Tibial artery (tissue), 4 donors: Measurements from ENCODE around the gene DAZL.
"Not testable (repeated sequence)": the region's sequence is repeated elsewhere in the genome, so short reads cannot be mapped to it uniquely, and the experiment has no call there.

Experiments
- DNase-seq, 2 donors: peaks; one replicate each; pipeline ENCODE4 v3.0.0-alpha.2; 2019
- H3K27ac ChIP-seq, 2 donors: fragments of 200-600 bp; sonication (generic) in 1 of 2; 1 replicate in 1 of 2; 2 replicates in 1 of 2; pipeline ENCODE4 v1.5.1; 2018 to 2019; ENCODE audit warnings: mild to moderate bottlenecking in 1 of 2
- H3K27me3 ChIP-seq, 2 donors: fragments of 200-600 bp; sonication (generic) in 1 of 2; one replicate each; pipeline versions ENCODE4 v1.5.1 to v1.6.0; 2016 to 2019
- H3K36me3 ChIP-seq, 3 donors: fragments of 200-600 bp; sonication (generic) in 2 of 3; one replicate each; pipeline ENCODE4 v1.5.1; 2016 to 2019; ENCODE audit warnings: mild to moderate bottlenecking in 2 of 3
- H3K4me1 ChIP-seq, 4 donors: fragments of 200-600 bp; sonication (generic) in 2 of 4; 1 replicate in 3 of 4; 2 replicates in 1 of 4; pipeline ENCODE4 v1.5.1; 2016 to 2019
- H3K4me3 ChIP-seq, 2 donors: fragments of 200-600 bp; sonication (generic) in 1 of 2; 1 replicate in 1 of 2; 2 replicates in 1 of 2; pipeline ENCODE4 v1.5.1; 2018 to 2019; ENCODE audit warnings: mild to moderate bottlenecking in 2 of 2
- H3K9me3 ChIP-seq, 3 donors: fragments of 200-600 bp; sonication (generic) in 1 of 3; one replicate each; pipeline ENCODE4 v1.5.1; 2016 to 2019
- CTCF ChIP-seq, 2 experiments: fragments of 200-600 bp in 1 of 2; fragments of 450-650 bp in 1 of 2; IDR thresholded peaks; one replicate each; pipeline ENCODE4 v1.5.1; 2017 to 2019; ENCODE audit warnings: antibody characterized with exemption in 2 of 2, mild to moderate bottlenecking in 1 of 2, moderate library complexity in 1 of 2
- intact Hi-C: fragments of 100-400 bp; cut with DNase I; formaldehyde crosslinking; loops from one replicate; pipeline ENCODE4 v1.15.0; 2023; ENCODE audit warnings: low total_unique reads

Gene DAZL

GRCh38 chr3:16633948-16634347 is 28.7 kb upstream of the DAZL start:
- no peak for DNase-seq
- no peak overlapping the region for H3K4me3 ChIP-seq
- no peaks in the 10 kb centered on the region for H3K9me3 ChIP-seq
- H3K36me3 ChIP-seq = no peaks in the 10 kb centered on the region
- H3K27me3 ChIP-seq = no peaks in the 10 kb centered on the region
- intact Hi-C loops = no loop called here
- no peak overlapping the region for H3K27ac ChIP-seq
- no peak for TF ChIP-seq CTCF (IDR thresholded peaks at IDR 0.05)
- no peaks in the 10 kb centered on the region for H3K4me1 ChIP-seq

GRCh38 chr3:16632395-16632794 is 27.2 kb upstream of the DAZL start:
- Histone ChIP-seq H3K9me3 (no peaks in the 10 kb centered on the region), H3K4me3 (no peak overlapping the region), H3K27ac (no peak overlapping the region), H3K27me3 (no peaks in the 10 kb centered on the region), H3K36me3 (no peaks in the 10 kb centered on the region), H3K4me1 (no peaks in the 10 kb centered on the region)
- intact Hi-C loops = no loop called here
- no peak for TF ChIP-seq CTCF (IDR thresholded peaks at IDR 0.05)
- DNase-seq = no peak

- no peaks in the 10 kb centered on the region for H3K9me3 ChIP-seq
- no peak overlapping the region for H3K4me3 ChIP-seq
- no peaks in the 10 kb centered on the region for H3K27me3 ChIP-seq
- H3K27ac ChIP-seq = no peak overlapping the region
- H3K4me1 ChIP-seq = no peaks in the 10 kb centered on the region
- no peak for DNase-seq
- no peaks in the 10 kb centered on the region for H3K36me3 ChIP-seq
- no peak for TF ChIP-seq CTCF (IDR thresholded peaks at IDR 0.05)
- intact Hi-C loops = no loop called here
Measured at GRCh38 chr3:16618721-16619120, 13.5 kb upstream of the DAZL start.

GRCh38 chr3:16617155-16617554 is 11.9 kb upstream of the DAZL start:
- H3K9me3 ChIP-seq, H3K4me1 ChIP-seq, H3K27me3 ChIP-seq, DNase-seq, intact Hi-C loops, H3K36me3 ChIP-seq, H3K27ac ChIP-seq, H3K4me3 ChIP-seq: not testable (repeated sequence)

- intact Hi-C loops = no loop called here
- no peaks in the 10 kb centered on the region for H3K4me1 ChIP-seq
- no peak overlapping the region for H3K4me3 ChIP-seq
- H3K27ac ChIP-seq = no peak overlapping the region
- no peaks in the 10 kb centered on the region for H3K36me3 ChIP-seq
- no peaks in the 10 kb centered on the region for H3K9me3 ChIP-seq
- no peak for DNase-seq
- no peak for TF ChIP-seq CTCF (IDR thresholded peaks at IDR 0.05)
- H3K27me3 ChIP-seq = no peaks in the 10 kb centered on the region
Measured at GRCh38 chr3:16616083-16616482, 10.9 kb upstream of the DAZL start.

GRCh38 chr3:16614033-16615031 is 9.1 kb upstream of the DAZL start:
- Histone ChIP-seq H3K27ac (no peak overlapping the region), H3K4me1 (no peaks in the 10 kb centered on the region), H3K36me3 (no peaks in the 10 kb centered on the region), H3K4me3 (no peak overlapping the region), H3K27me3 (no peaks in the 10 kb centered on the region), H3K9me3 (no peaks in the 10 kb centered on the region)
- no peak for DNase-seq
- no peak for TF ChIP-seq CTCF (IDR thresholded peaks at IDR 0.05)
- intact Hi-C loops = no loop called here
